Stimulated activated CD8-positive, alpha-beta memory T cell treated with anti-CD3 and anti-CD28 coated beads, Interleukin-12 subunit alpha, Interleukin-12 subunit beta, amount 100 ng/mL, for 1 hour (primary cell): ENCODE data around the gene NDUFA7.
"Not testable (repeated sequence)": the region's sequence is repeated elsewhere in the genome, so short reads cannot be mapped to it uniquely, and the experiment has no call there.

ENCODE experiments used
- DNase-seq: peaks from one replicate; pipeline ENCODE4 v3.0.0-alpha.2; 2020; ENCODE audit warnings: low read depth

Gene NDUFA7

GRCh38 chr19:8321067-8321985 lies at the start of gene NDUFA7, which contains the start of gene RPS28:
Gene NDUFA7 (minus strand): TSS chr19:8321375. CDS start chr19:8321358, 17 bp downstream.
Gene RPS28 (plus strand): TSS chr19:8321496. CDS start chr19:8321531, 35 bp downstream.
- peak; percentile 96 for DNase-seq

- DNase-seq: no peak
Observed at GRCh38 chr19:8370176-8371010, 49.2 kb upstream of the NDUFA7 start.

- no peak for DNase-seq
Observed at GRCh38 chr19:8367327-8368001, 46.3 kb upstream of the NDUFA7 start.

- DNase-seq: no peak
Observed at GRCh38 chr19:8366961-8367326, 45.8 kb upstream of the NDUFA7 start.

- DNase-seq: no peak
Observed at GRCh38 chr19:8366121-8366581, 45.0 kb upstream of the NDUFA7 start.

- no peak for DNase-seq
Observed at GRCh38 chr19:8363803-8364771, 42.9 kb upstream of the NDUFA7 start, which contains the start of gene ANGPTL4. Gene ANGPTL4 (plus strand): TSS chr19:8364155. CDS start chr19:8364322, 167 bp downstream.

GRCh38 chr19:8361921-8362793 lies 41.0 kb upstream of the NDUFA7 start:
- DNase-seq: no peak

- DNase-seq: no peak
Observed at GRCh38 chr19:8360196-8360595, 39.0 kb upstream of the NDUFA7 start.

- DNase-seq: no peak
Observed at GRCh38 chr19:8358948-8359347, 37.8 kb upstream of the NDUFA7 start.

- no peak for DNase-seq
Observed at GRCh38 chr19:8357007-8357521, 35.9 kb upstream of the NDUFA7 start.

- no peak for DNase-seq
Observed at GRCh38 chr19:8355631-8356402, 34.6 kb upstream of the NDUFA7 start.

- not testable (repeated sequence) for DNase-seq
Observed at GRCh38 chr19:8352845-8353244, 31.7 kb upstream of the NDUFA7 start.

GRCh38 chr19:8352134-8352827 lies 31.1 kb upstream of the NDUFA7 start:
- no peak for DNase-seq

- DNase-seq: not testable (repeated sequence)
Observed at GRCh38 chr19:8349629-8350372, 28.6 kb upstream of the NDUFA7 start.

GRCh38 chr19:8343483-8343844 lies 22.3 kb upstream of the NDUFA7 start:
- DNase-seq: no peak

- DNase-seq: peak; percentile 85
Observed at GRCh38 chr19:8342684-8343482, 21.7 kb upstream of the NDUFA7 start, which contains the start of gene KANK3. Gene KANK3 (minus strand): TSS chr19:8343262. CDS start chr19:8337828, 5,434 bp downstream.

- DNase-seq: no peak
Observed at GRCh38 chr19:8342316-8342683, 21.1 kb upstream of the NDUFA7 start.
